ENCODE measurements around the gene ABCC2. TPM values are rescaled to one million over a fixed set of nuclear protein-coding genes. Genes with fewer than 3 reads are reported as not detected.
"Not testable (repeated sequence)": the region's sequence is repeated elsewhere in the genome, so short reads cannot be mapped to it uniquely, and the experiment has no call there.

Gene ABCC2
- polyA plus RNA-seq, 3 donors = 6.9 to 11.1 (median 9.8) TPM

GRCh38 chr10:99851825-99852224 lies 69.4 kb downstream of the ABCC2 start:
- no peak for DNase-seq (ENCODE audit: low read depth in 3 of 3, low spot score in 2 of 3)

GRCh38 chr10:99852481-99853213 lies 70.2 kb downstream of the ABCC2 start:
- no peak for DNase-seq (ENCODE audit: low read depth in 3 of 3, low spot score in 2 of 3)

GRCh38 chr10:99853655-99854054 lies 71.2 kb downstream of the ABCC2 start:
- no peak for DNase-seq (ENCODE audit: low read depth in 3 of 3, low spot score in 2 of 3)

GRCh38 chr10:99854860-99855259 lies 72.4 kb downstream of the ABCC2 start:
- no peak for DNase-seq (ENCODE audit: low read depth in 3 of 3, low spot score in 2 of 3)

GRCh38 chr10:99855479-99856071 lies 73.1 kb downstream of the ABCC2 start:
- DNase-seq (ENCODE audit: low read depth in 3 of 3, low spot score in 2 of 3) = no peak

- DNase-seq (ENCODE audit: low read depth in 3 of 3, low spot score in 2 of 3) = no peak
Observed at GRCh38 chr10:99858849-99859248, 76.4 kb downstream of the ABCC2 start.

GRCh38 chr10:99859585-99859984 lies 77.1 kb downstream of the ABCC2 start:
- no peak for DNase-seq (ENCODE audit: low read depth in 3 of 3, low spot score in 2 of 3)

GRCh38 chr10:99860466-99860865 lies 78.0 kb downstream of the ABCC2 start:
- DNase-seq (ENCODE audit: low read depth in 3 of 3, low spot score in 2 of 3) = no peak

- DNase-seq (ENCODE audit: low read depth in 3 of 3, low spot score in 2 of 3) = not testable (repeated sequence)
Observed at GRCh38 chr10:99863535-99864240, 81.2 kb downstream of the ABCC2 start.

GRCh38 chr10:99867250-99867649 lies 84.8 kb downstream of the ABCC2 start:
- DNase-seq (ENCODE audit: low read depth in 3 of 3, low spot score in 2 of 3) = not testable (repeated sequence)

- DNase-seq (ENCODE audit: low read depth in 3 of 3, low spot score in 2 of 3) = no peak
Observed at GRCh38 chr10:99869581-99870122, 87.2 kb downstream of the ABCC2 start.

GRCh38 chr10:99870123-99870730 lies 87.8 kb downstream of the ABCC2 start:
- DNase-seq (ENCODE audit: low read depth in 3 of 3, low spot score in 2 of 3) = no peak

GRCh38 chr10:99872367-99873162 lies 90.1 kb downstream of the ABCC2 start:
- no peak for DNase-seq (ENCODE audit: low read depth in 3 of 3, low spot score in 2 of 3)

- DNase-seq (ENCODE audit: low read depth in 3 of 3, low spot score in 2 of 3) = no peak
Observed at GRCh38 chr10:99873846-99874245, 91.4 kb downstream of the ABCC2 start.

GRCh38 chr10:99874341-99875085 lies 92.1 kb downstream of the ABCC2 start:
- no peak for DNase-seq (ENCODE audit: low read depth in 3 of 3, low spot score in 2 of 3)

GRCh38 chr10:99875473-99875872 lies 93.0 kb downstream of the ABCC2 start:
- DNase-seq (ENCODE audit: low read depth in 3 of 3, low spot score in 2 of 3) = no peak

GRCh38 chr10:99880080-99880835 lies 97.8 kb downstream of the ABCC2 start:
- DNase-seq (ENCODE audit: low read depth in 3 of 3, low spot score in 2 of 3) = no peak

GRCh38 chr10:99881371-99881770 lies 98.9 kb downstream of the ABCC2 start:
- no peak for DNase-seq (ENCODE audit: low read depth in 3 of 3, low spot score in 2 of 3)

GRCh38 chr10:99883523-99883922 lies 101.1 kb downstream of the ABCC2 start:
- no peak for DNase-seq (ENCODE audit: low read depth in 3 of 3, low spot score in 2 of 3)

Measured in right renal cortex interstitium (tissue), 3 donors.